ENCODE data around the gene MEF2A.
"Not testable (repeated sequence)": the region's sequence is repeated elsewhere in the genome, so short reads cannot be mapped to it uniquely, and the experiment has no call there.

MEF2A gene

DNA sequence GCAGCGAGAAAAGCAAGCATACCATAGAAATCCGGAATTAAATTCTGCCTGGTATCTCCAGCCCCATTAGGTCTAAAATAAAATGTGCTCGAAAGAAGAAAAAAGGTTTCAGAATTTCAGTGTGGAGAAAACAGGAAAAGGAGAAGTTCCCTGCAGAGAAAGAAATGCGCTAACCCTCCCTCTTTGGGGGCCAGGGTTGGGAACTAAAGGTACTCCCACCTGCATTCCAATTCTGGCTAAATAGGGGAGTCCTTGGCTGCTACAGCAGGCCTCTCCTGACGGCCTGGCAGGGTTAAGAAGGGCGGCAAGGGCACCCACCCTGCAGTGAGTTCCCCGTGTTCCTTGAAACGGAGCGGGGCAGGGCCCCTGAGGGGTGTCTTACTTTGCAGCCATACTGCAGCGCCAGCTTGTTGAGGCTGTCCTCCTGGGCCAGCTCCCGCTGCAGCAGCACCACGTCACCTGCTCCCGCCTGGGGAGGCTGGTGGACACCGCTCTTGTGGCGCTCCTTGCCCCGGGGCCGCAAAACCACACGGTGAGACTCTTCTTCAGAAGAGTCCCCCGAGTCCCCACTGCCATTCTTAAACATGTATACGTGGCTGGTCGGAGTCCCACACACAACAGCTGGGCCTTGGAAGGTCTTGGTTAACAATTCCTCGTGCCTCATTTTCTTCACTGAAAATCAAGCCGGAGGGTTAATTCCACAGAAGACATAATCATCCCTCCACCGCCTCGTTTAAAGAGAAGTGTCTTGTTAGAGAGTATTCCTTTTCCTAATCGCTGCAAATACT lies 165.7 kb downstream of the MEF2A start:
- Histone ChIP-seq H3K4me2 (peak overlapping the region; percentile 100), H3K4me1 (peaks cover 69% of the 10 kb centered on the region), H4K20me1 (peaks cover 29% of the 10 kb centered on the region), H3K4me3 (no peak overlapping the region), H3K36me3 (peaks cover 18% of the 10 kb centered on the region), H3K27me3 (peaks cover 25% of the 10 kb centered on the region), H3K9me3 (no peaks in the 10 kb centered on the region), H3K9ac (no peak overlapping the region), H3K27ac (no peak overlapping the region)
- no peak for TF ChIP-seq Cebpa-rat (IDR thresholded peaks at IDR 0.05)

DNA sequence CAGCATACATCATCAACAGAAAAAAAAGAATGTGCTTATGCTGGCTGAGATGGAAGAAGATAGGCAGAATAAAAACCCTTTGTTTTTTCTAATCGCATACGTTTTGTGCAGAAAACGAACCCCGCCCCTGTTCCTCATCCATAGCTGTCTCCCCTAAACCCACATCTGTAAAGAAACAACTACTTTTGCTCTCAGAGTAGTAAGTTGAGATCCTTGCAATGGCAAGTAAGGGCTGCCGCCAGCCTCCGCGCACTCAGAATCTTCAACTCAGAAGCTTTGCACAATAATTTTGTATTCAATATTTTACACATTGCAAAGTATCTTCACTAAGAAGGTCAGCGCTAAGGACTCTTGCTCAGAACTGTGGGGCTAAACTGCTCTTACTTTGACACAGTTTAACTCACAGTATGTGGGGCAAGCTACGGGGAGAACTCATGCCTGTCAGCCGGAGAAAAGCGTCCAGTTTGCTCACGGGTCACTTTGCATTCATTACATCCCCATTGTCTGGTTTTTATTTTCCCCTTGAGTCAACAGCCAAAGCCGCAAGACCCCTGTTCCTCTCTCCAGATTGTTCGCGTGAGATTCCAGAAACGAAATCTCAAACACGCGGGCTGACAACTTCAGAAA lies 166.5 kb downstream of the MEF2A start:
- H3K27ac ChIP-seq, result no peak overlapping the region
- no peak for TF ChIP-seq Cebpa-rat (IDR thresholded peaks at IDR 0.05)
- peak overlapping the region; percentile 74 for H3K9ac ChIP-seq

DNA sequence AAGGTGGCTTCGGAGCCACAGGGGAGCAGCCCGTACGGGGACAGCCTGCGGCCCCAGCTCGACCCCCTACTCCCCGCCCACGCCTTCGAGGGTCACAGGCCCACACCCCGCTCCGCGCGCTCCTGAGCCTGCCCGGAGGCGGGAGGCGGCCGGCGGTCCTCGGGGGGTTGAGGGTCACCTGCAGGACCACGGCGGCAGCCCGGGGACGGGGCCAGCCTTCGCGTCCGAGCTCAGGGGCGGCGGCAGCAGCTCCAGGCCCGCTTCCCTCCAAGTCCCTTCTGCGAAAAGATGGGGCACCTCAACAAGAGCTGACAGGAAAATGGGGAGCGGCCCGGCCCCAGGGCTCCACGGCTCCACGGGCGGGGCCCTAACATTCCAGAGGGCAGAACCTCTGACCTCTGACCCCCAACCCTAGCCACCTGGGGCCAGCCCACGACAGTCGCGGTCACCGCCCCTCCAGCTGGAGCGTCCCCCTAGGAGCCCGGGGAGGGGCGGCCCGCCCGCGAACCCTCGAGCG lies 167.0 kb downstream of the MEF2A start:
- Histone ChIP-seq H4K20me1 (peaks cover 29% of the 10 kb centered on the region), H3K4me1 (peaks cover 57% of the 10 kb centered on the region), H3K27me3 (peaks cover 25% of the 10 kb centered on the region), H3K27ac (peak overlapping the region; percentile 73), H3K9me3 (no peaks in the 10 kb centered on the region), H3K36me3 (peaks cover 19% of the 10 kb centered on the region), H3K9ac (peak overlapping the region; percentile 74), H3K4me3 (peak overlapping the region; percentile 90), H3K4me2 (peak overlapping the region; percentile 100)
- TF ChIP-seq Cebpa-rat (IDR thresholded peaks at IDR 0.05), result no peak

More for the DNA sequence above, 166.5 kb downstream of the MEF2A start:
- Histone ChIP-seq H3K36me3 (peaks cover 18% of the 10 kb centered on the region), H3K4me2 (peak overlapping the region; percentile 100), H3K27me3 (peaks cover 25% of the 10 kb centered on the region), H3K4me1 (peaks cover 62% of the 10 kb centered on the region), H3K9me3 (no peaks in the 10 kb centered on the region), H4K20me1 (peaks cover 29% of the 10 kb centered on the region), H3K4me3 (peak overlapping the region; percentile 90)

DNA sequence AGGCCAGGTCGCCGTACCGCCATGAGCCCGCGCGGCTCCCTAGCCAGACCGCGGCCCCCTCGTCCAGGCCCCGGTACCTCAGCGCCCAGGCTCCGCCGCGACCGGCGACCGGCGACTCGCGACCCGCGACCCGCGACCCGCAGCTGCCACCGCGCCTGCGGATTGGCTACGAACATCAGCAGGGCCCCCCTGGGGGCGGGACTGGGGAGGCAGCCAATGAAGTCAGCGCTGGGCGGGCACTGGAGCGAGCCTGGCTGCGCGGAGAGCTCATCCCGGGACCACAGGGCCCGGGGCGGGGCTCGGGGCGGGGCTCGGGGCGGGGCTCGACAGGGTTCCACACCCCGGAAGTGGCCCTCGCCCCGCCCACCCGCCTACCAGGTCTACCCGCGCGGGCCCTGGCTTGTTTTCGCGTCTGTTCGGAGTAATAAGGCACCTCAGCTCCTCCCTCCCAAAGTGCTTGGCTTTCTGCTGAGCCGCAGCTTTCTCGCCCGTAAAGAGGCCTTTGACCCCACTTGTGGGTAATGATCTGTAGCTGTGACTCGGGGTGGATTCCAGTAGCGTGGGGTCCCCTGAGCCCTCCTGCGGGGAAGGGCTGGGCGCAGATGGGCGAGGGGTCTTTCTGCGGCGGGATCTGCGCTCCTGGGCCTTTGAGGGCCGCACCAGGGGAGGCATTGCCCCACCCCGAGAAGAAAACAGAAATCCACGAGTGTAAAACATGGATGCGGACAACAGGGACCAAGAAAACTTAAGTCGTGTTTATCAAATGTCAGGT lies 167.7 kb downstream of the MEF2A start, which contains the start of gene LYSMD4:
TSS of gene LYSMD4 (minus strand) at position 170 of the 772 bp plus-strand sequence. CDS start 1,438 bp downstream, outside the sequence.
- H3K4me3 ChIP-seq, result peak within 1 kb of the TSS; percentile 90

DNA sequence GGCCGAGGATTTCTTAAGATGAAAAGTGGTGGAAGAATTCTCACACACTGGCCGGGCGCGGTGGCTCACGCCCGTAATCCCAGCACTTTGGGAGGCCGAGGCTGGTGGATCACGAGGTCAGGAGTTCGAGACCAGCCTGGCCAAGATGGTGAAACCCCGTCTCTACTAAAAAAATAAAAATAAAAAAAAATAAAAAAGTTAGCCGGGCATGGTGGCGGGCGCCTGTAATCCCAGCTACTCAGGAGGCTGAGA lies 168.2 kb downstream of the MEF2A start:
- H3K9ac ChIP-seq, result peak overlapping the region; percentile 75

More for the DNA sequence above, 167.7 kb downstream of the MEF2A start, which contains the start of gene LYSMD4:
- H3K27ac ChIP-seq, result peak within 1 kb of the TSS; percentile 81
- peaks cover 29% of the 10 kb centered on the region for H4K20me1 ChIP-seq
- H3K27me3 ChIP-seq, result peaks cover 25% of the 10 kb centered on the region
- H3K4me2 ChIP-seq, result peak within 1 kb of the TSS; percentile 100
- H3K36me3 ChIP-seq, result peaks cover 16% of the 10 kb centered on the region
- H3K9me3 ChIP-seq, result no peaks in the 10 kb centered on the region
- H3K4me1 ChIP-seq, result peaks cover 50% of the 10 kb centered on the region
- no peak for TF ChIP-seq Cebpa-rat (IDR thresholded peaks at IDR 0.05)
- H3K9ac ChIP-seq, result peak within 1 kb of the TSS; percentile 75

DNA sequence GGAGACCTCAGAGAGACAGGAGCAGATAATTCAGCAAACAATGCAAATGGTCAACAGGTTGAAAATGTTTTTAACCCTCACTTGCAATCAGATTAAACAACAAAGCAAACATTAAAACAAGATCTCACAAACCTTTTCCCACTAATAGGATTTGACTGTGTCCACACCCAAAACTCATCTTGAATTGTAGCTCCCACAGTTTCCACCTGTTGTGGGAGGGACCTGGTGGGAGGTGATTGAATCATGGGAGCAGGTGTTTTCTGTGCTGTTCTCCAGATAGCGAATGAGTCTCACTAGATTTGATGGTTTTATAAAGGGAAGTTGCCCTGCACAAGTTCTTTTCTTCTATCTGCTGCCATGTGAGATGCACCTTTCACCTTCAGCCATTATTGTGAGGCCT lies 168.8 kb downstream of the MEF2A start:
- H3K27me3 ChIP-seq, result peaks cover 25% of the 10 kb centered on the region
- no peak overlapping the region for H3K27ac ChIP-seq
- TF ChIP-seq Cebpa-rat (IDR thresholded peaks at IDR 0.05), result no peak
- H3K36me3 ChIP-seq, result peaks cover 13% of the 10 kb centered on the region; the same call in 1 of the 2 replicates
- no peak overlapping the region for H3K4me2 ChIP-seq
- no peak overlapping the region for H3K4me3 ChIP-seq
- no peaks in the 10 kb centered on the region for H3K9me3 ChIP-seq
- peaks cover 29% of the 10 kb centered on the region for H4K20me1 ChIP-seq
- no peak overlapping the region for H3K9ac ChIP-seq
- H3K4me1 ChIP-seq, result peaks cover 39% of the 10 kb centered on the region

More for the DNA sequence above, 168.2 kb downstream of the MEF2A start:
- H3K4me1 ChIP-seq, result peaks cover 45% of the 10 kb centered on the region
- H3K9me3 ChIP-seq, result not testable (repeated sequence)
- peaks cover 13% of the 10 kb centered on the region; the same call in 1 of the 2 replicates for H3K36me3 ChIP-seq
- peaks cover 25% of the 10 kb centered on the region for H3K27me3 ChIP-seq
- H3K4me3 ChIP-seq, result peak overlapping the region; percentile 90
- peaks cover 29% of the 10 kb centered on the region for H4K20me1 ChIP-seq
- H3K4me2 ChIP-seq, result peak overlapping the region; percentile 93
- H3K27ac ChIP-seq, result peak overlapping the region; percentile 81

DNA sequence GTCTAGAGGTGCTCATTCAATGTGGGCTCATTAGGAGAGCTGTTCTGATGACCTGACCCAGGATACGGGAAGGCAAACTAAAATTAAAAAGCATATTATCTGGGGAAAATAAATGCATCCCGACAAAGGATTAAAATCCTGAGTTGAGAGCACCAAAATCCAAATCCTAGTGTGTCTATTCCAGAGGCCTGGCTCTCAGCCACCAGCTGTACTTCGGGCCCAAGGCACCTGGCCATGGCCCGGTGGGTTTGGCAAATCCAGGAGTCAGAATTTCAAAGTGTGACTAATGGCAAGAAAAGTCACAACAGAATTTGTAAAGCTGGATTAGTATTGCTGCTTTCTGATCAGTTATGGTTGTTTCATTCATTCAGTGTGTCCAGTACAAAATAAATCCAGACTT lies 170.1 kb downstream of the MEF2A start:
- peaks cover 22% of the 10 kb centered on the region for H3K27me3 ChIP-seq
- no peaks in the 10 kb centered on the region for H3K9me3 ChIP-seq
- H3K4me2 ChIP-seq, result no peak overlapping the region
- H3K4me1 ChIP-seq, result peaks cover 26% of the 10 kb centered on the region
- peaks cover 21% of the 10 kb centered on the region for H4K20me1 ChIP-seq
- H3K9ac ChIP-seq, result no peak overlapping the region
- H3K4me3 ChIP-seq, result no peak overlapping the region
- no peak for TF ChIP-seq Cebpa-rat (IDR thresholded peaks at IDR 0.05)
- H3K27ac ChIP-seq, result no peak overlapping the region
- peaks cover 13% of the 10 kb centered on the region; the same call in 1 of the 2 replicates for H3K36me3 ChIP-seq

DNA sequence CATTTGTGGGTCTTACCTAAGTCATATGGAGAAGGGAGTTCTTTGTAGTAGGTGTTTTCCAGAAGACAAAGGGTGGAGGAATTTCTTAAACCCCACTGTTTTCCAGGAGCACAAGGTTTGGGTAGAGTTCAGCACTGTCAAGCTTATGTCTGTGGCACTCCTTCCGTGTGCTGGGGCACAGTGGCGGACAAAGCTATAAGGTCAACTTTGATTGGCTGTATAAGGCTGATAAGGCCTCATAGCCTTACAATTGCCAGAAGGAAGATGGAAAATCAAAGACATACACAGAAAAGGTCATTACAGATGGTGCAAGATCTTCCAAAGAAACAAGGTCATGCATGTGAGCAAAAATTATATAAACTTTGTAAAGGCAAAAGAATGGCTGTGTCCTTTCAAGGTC lies 170.9 kb downstream of the MEF2A start:
- peaks cover 13% of the 10 kb centered on the region; the same call in 1 of the 2 replicates for H3K36me3 ChIP-seq
- H4K20me1 ChIP-seq, result peaks cover 13% of the 10 kb centered on the region
- no peak overlapping the region for H3K4me3 ChIP-seq

DNA sequence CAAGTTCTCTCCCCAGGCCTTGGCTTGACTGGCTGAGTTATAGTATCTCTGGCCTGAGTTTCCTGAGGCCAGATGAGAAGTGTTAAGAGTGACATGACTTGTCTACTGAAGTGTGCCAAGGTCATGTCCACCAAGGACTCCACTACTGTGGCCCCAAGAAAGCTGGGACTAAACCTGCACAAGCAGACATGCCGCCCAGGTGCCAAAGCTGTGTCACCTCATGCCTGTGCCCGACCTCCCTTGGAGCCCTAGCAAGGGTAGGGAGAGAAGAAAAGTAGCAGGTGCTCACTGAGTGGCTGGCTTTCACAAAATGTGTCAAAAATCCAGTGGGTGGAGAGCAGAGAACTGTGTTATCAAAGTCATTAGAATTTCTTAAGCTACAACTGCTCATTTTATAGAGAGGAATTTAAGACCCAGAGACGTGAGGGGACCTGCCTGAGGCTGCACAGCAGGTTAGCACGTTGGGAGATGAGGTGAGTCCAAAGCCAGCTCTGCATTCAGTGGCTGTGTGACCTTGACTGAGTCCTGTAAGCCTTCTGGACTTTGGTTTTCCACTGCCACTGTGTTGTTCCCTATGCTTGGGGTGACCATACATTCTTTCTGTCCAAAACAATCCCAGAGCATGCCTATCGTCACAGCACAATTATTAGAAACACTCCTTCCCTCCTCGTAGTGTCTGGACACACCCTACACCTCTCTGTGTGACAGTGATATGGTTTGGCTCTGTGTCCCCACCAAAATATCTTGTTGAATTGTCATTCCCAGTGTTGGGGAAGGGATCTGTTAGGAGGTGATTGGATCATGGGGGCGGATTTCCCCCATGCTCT lies 172.4 kb downstream of the MEF2A start:
- no peak overlapping the region for H3K4me3 ChIP-seq
- peaks cover 5% of the 10 kb centered on the region; the same call in 1 of the 2 replicates for H3K4me1 ChIP-seq
- no peak overlapping the region for H3K27ac ChIP-seq
- H3K36me3 ChIP-seq, result peaks cover 13% of the 10 kb centered on the region; the same call in 1 of the 2 replicates
- H3K27me3 ChIP-seq, result no peaks in the 10 kb centered on the region
- no peak for TF ChIP-seq Cebpa-rat (IDR thresholded peaks at IDR 0.05)
- no peak overlapping the region for H3K4me2 ChIP-seq
- no peak overlapping the region for H3K9ac ChIP-seq
- H4K20me1 ChIP-seq, result no peaks in the 10 kb centered on the region
- no peaks in the 10 kb centered on the region for H3K9me3 ChIP-seq

More for the DNA sequence above, 170.9 kb downstream of the MEF2A start:
- Histone ChIP-seq H3K27ac (no peak overlapping the region), H3K27me3 (peaks cover 14% of the 10 kb centered on the region), H3K4me1 (peaks cover 18% of the 10 kb centered on the region), H3K9me3 (no peaks in the 10 kb centered on the region), H3K4me2 (no peak overlapping the region), H3K9ac (no peak overlapping the region)
- TF ChIP-seq Cebpa-rat (IDR thresholded peaks at IDR 0.05), result no peak

All from BLaER1 (cell line).